Measurements from ENCODE around the gene DPYSL5. TPM values are rescaled to one million over a fixed set of nuclear protein-coding genes. Genes with fewer than 3 reads are reported as not detected.

The DPYSL5 gene
- total and polyA plus RNA-seq, 2 of the 8 experiments (the other 6 are each of a cell fraction or from before 2014, with no cell fraction given): 11.9 to 16.4 TPM

DNA sequence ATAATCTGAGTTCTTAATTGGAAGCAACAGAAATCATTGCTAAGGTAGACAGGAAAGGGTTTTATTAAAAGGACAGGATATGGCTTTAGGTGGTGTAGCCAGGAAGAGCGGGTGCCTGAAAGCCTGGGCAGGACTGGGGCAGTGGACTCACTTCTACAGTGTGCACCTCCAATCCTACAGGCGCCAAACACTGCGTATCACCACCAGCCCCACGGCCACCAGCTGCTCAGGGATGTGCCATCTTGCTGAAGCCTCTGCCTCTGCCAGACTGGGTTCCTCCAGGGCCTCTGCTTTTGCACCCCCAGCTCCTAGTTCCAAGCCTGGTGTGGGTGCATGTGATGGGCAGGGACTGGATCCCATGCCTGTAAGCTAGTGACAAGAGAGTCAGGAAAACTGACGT, 29.7 kb upstream of the DPYSL5 start:
- H3K79me1 ChIP-seq (ENCODE audit: low read depth, low read length): no peaks in the 10 kb centered on the region
- no peak overlapping the region for H4K5ac ChIP-seq (ENCODE audit: insufficient read length, low read depth, low read length)
- no peaks in the 10 kb centered on the region for H3K79me2 ChIP-seq (ENCODE audit: control insufficient read depth in 1 of 2, insufficient read depth in 2 of 2, low read length in 2 of 2)
- no peak overlapping the region for H2BK120ac ChIP-seq (replicated peaks; ENCODE audit: low read depth, low read length)
- WGBS, 2 experiments (ENCODE audit: extremely low coverage in 1 of 2, insufficient coverage in 1 of 2, insufficient read length in 1 of 2, insufficient replicate concordance in 2 of 2, low coverage in 1 of 2, low lambda C conversion rate in 2 of 2, missing lambda C conversion rate in 1 of 2): 92% methylated on average over 5 of the region's 5 CpGs; no CpG with 5 or more reads in 1 of the 2 experiments
- no peak overlapping the region for H2AK5ac ChIP-seq (ENCODE audit: low read depth, low read length)
- H3K4me3 ChIP-seq (ENCODE audit: extremely low read depth in 1 of 4, insufficient read depth in 2 of 4, low read depth in 3 of 4, low read length in 4 of 4): no peak overlapping the region
- no peak overlapping the region for H3K18ac ChIP-seq (ENCODE audit: extremely low read depth, low read length)
- no peak overlapping the region for H3K14ac ChIP-seq (ENCODE audit: insufficient read length)
- H4K8ac ChIP-seq (ENCODE audit: extremely low read depth, insufficient read depth, low read length): no peak overlapping the region
- no peak overlapping the region for H2AFZ ChIP-seq (ENCODE audit: low read length)
- no peak overlapping the region for H3K4ac ChIP-seq (replicated peaks; ENCODE audit: insufficient read length, low read depth, low read length)
- H4K91ac ChIP-seq (replicated peaks; ENCODE audit: insufficient read length, low read length): no peak overlapping the region
- no peak overlapping the region for H2BK5ac ChIP-seq (ENCODE audit: low read depth, low read length)
- no peaks in the 10 kb centered on the region for H3K36me3 ChIP-seq (ENCODE audit: control insufficient read depth in 2 of 4, insufficient read depth in 4 of 4, low read length in 3 of 4)
- H3K4me2 ChIP-seq (ENCODE audit: insufficient read depth in 1 of 2, low read depth in 2 of 2, low read length in 2 of 2): no peak overlapping the region
- POLR2A ChIA-PET (ENCODE audit: partially characterized antibody): no interaction called here
- FAIRE-seq (no peak), DNase-seq (ENCODE audit: low read depth in 1 of 2, low spot score in 2 of 2) (no peak)
- no peaks in the 10 kb centered on the region; a peak in 1 of 4 replicates for H3K9me3 ChIP-seq (ENCODE audit: insufficient read depth in 2 of 2, low read depth in 1 of 2, low read length in 1 of 2)
- H2BK12ac ChIP-seq (ENCODE audit: low read depth, low read length): no peak overlapping the region
- no peaks in the 10 kb centered on the region for H3K23me2 ChIP-seq (ENCODE audit: low read depth, low read length)
- no peak overlapping the region for H3K56ac ChIP-seq (replicated peaks; ENCODE audit: insufficient read length, low read depth, low read length)
- CTCF ChIA-PET (ENCODE audit: partially characterized antibody): interaction anchor here (0.5 to 1.2 kb wide), 6 partner anchors 8 to 153 kb away, joined by 3 read pairs; no protein-coding TSS in a partner anchor
- no peak overlapping the region for H2BK20ac ChIP-seq (ENCODE audit: low read length)
- H2BK15ac ChIP-seq (ENCODE audit: low read length): no peak overlapping the region
- 0 out of 7 replicates have a peak, but pooled peaks cover 0 to 3% (median 0%) of the 10 kb centered on the region in 4 experiments for H3K27me3 ChIP-seq (replicated peaks in 1 of 4; ENCODE audit: control insufficient read depth in 3 of 4, extremely low read depth in 1 of 4, insufficient read depth in 3 of 4, low read length in 3 of 4)
- no peak overlapping the region for H3K9ac ChIP-seq (replicated peaks in 1 of 4; ENCODE audit: extremely low read depth in 1 of 4, low read depth in 3 of 4, low read length in 3 of 4)
- 0 out of 7 replicates have a peak, but pooled peaks cover 0 to 2% (median 0%) of the 10 kb centered on the region in 4 experiments for H3K4me1 ChIP-seq (replicated peaks in 1 of 4; ENCODE audit: control insufficient read depth in 3 of 4, insufficient read depth in 4 of 4, low read length in 3 of 4)
- no peak overlapping the region for H3K27ac ChIP-seq (ENCODE audit: low read depth, low read length)
- H3K23ac ChIP-seq (ENCODE audit: insufficient read length): no peak overlapping the region
- H4K20me1 ChIP-seq (replicated peaks in 1 of 2; ENCODE audit: control insufficient read depth in 1 of 2, insufficient read depth in 2 of 2, low read length in 2 of 2): no peaks in the 10 kb centered on the region
- TF ChIP-seq, protein P1, sequence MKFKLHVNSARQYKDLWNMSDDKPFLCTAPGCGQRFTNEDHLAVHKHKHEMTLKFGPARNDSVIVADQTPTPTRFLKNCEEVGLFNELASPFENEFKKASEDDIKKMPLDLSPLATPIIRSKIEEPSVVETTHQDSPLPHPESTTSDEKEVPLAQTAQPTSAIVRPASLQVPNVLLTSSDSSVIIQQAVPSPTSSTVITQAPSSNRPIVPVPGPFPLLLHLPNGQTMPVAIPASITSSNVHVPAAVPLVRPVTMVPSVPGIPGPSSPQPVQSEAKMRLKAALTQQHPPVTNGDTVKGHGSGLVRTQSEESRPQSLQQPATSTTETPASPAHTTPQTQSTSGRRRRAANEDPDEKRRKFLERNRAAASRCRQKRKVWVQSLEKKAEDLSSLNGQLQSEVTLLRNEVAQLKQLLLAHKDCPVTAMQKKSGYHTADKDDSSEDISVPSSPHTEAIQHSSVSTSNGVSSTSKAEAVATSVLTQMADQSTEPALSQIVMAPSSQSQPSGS (IDR thresholded peaks at IDR 0.05; ENCODE audit: low read length): no peak
- TF ChIP-seq GABPA (IDR thresholded peaks at IDR 0.05; ENCODE audit: borderline replicate concordance, insufficient read depth, low read length) (no peak), TCF12 (IDR thresholded peaks at IDR 0.05; ENCODE audit: low read depth, low read length) (no peak), HDAC6 (IDR thresholded peaks at IDR 0.05; ENCODE audit: low read depth, low read length) (no peak), NANOG (IDR thresholded peaks at IDR 0.05; ENCODE audit: insufficient read depth, low read depth, low read length, poor library complexity, severe bottlenecking) (no peak), CTBP2 (IDR thresholded peaks at IDR 0.05; ENCODE audit: borderline replicate concordance, insufficient read depth, insufficient read length, low read length) (no peak), ZNF274 (IDR thresholded peaks at IDR 0.05; ENCODE audit: borderline replicate concordance, extremely low read depth, low read length) (no peak), POLR2A (IDR thresholded peaks at IDR 0.05; ENCODE audit: control extremely low read depth in 1 of 2, low read depth in 2 of 2, low read length in 2 of 2) (no peak), KDM4A (IDR thresholded peaks at IDR 0.05; ENCODE audit: low read depth, low read length, severe bottlenecking) (no peak)
- TF ChIP-seq, protein P2, sequence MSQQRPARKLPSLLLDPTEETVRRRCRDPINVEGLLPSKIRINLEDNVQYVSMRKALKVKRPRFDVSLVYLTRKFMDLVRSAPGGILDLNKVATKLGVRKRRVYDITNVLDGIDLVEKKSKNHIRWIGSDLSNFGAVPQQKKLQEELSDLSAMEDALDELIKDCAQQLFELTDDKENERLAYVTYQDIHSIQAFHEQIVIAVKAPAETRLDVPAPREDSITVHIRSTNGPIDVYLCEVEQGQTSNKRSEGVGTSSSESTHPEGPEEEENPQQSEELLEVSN (IDR thresholded peaks at IDR 0.05): no peak
